Inflammatory macrophage treated with lipopolysaccharide for 4 hours (primary cell): ENCODE measurements around the gene NFKB2.

Source experiments
- DNase-seq: peaks from one replicate; pipeline ENCODE4 v3.0.0-alpha.2; 2020

Gene NFKB2

GRCh38 chr10:102409604-102410428 is 14.3 kb downstream of the NFKB2 start:
- DNase-seq = no peak

DNA sequence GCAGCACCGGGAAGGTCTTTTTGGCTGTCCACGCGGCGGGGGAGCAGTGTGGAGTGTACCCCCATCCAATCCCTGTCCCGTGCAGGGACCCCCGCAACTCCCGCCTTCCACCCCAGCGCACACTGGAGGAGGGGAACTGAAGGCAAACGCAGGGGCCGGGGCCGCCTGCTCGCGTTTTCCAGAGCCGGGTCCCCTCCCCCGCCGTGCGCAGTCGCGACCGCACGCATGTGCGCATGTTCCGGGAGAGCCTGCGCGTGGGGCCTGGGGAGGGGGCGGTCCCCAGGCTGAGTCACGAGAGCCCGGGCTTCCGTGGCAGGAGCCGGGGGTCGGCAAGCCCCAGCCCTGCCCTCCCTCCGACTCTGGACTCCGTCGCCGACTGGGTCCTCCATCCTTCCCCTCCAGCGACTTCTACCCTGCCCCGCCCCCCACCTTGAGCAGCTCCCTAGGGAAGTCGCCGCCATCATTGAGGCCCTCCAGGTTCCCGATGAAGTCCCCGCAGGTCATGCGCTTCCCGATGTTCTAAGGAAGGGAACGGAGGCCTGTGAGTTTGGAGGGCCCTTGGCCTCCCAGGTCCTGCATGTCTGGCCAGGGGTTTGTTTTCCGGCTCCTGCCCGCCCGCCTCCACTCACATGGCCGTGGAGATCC is 15.0 kb downstream of the NFKB2 start:
- DNase-seq = no peak

- DNase-seq = no peak
Measured at GRCh38 chr10:102411341-102412255, 16.1 kb downstream of the NFKB2 start.

GRCh38 chr10:102412293-102412692 is 16.8 kb downstream of the NFKB2 start:
- no peak for DNase-seq

- no peak for DNase-seq
Measured at GRCh38 chr10:102413053-102413705, 17.7 kb downstream of the NFKB2 start.

DNA sequence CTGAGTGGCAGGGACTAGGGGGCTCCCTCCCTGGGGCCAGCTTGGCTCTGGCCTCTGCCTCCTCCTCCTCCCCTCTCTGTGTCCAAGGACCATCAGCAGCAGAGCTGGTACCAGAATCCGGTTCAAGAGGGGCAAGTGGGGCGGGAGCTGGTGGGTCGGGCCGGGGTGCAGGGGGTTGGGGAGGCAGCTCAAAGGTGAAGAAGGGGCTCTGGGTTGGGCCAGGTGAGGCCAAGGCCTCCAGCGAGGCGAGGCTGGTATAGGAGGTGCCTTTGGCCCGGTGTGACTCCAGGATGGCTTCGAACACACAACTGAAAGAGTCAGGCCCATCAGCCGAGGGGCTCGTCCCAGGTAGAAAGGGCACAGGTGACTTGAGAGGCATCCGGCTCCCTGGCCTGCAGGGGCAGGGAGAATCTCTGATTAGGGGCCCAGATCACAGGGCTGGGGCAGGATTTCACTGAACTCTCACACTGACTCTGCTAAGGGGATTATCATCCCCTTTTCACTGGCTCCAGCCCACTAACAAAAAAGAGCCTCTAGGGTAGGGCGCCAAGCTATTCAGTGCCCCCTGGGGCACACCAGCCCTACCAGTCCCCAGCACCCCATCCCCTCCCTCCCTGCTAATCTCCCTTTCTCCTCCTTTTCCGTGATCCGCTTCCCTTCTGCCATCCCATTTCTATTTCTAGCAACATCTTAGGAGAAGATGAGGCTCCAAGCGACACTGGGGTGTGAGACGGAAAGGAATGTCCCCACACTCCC is 18.5 kb downstream of the NFKB2 start:
- no peak for DNase-seq

- no peak for DNase-seq
Measured at GRCh38 chr10:102414749-102415148, 19.2 kb downstream of the NFKB2 start.

GRCh38 chr10:102416283-102416682 is 20.8 kb downstream of the NFKB2 start:
- no peak for DNase-seq

DNA sequence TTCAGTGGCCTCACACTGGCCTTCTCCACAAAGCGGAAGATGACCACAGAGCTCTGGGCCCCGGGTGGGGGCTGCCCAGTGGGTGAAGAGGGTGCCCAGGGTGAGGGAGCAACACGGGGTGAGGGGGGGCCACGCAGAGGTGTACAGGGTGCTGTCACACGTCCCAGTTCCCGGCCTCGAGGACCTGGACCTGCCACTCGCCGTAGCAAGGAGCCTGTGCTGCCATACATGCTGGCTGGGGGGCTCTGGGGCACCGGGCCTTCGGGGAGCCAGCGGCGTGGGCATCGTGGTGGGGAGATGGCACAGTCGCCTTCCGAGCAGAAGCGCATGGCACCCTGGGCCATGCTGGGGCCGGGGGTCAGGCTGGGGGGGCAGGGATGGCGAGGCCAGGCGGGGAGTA is 21.2 kb downstream of the NFKB2 start:
- DNase-seq = no peak

DNA sequence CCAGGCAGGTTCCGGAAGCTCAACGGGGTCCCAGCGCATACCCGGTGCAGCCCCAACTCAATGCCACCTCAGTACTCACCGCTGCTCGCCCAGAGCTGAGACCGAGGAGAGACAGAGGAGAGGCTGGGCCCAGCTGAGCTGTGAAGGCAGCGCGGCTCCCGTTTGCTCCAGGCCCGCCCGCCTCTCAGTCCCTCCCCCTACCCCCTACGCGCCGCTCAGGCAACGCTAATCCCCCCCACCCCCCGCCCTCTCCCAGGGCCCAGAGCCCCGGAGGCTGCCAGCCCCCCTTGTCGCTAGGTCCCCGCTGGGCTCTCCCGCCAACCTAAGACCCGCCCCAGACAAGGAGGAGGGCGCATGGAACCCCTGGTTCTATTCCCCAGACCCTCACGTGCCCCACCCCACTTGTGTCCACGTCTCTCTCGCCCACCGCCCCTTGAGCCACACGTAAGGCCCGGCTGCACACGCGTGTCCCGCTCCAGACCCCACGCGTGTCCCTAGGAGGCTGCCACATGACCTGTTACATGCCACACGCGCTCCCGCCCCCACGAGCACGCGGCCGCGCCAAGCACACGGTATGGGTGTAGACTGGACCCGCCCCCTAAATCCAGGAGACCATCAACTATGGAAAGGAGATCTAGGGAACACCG is 23.2 kb downstream of the NFKB2 start, which contains the start of gene PSD:
Gene PSD (minus strand): TSS at position 164 of the 647 bp plus-strand sequence. CDS start 1,747 bp downstream, outside the sequence.
- no peak for DNase-seq

- no peak for DNase-seq
Measured at GRCh38 chr10:102419269-102420180, 24.0 kb downstream of the NFKB2 start.

GRCh38 chr10:102420181-102420713 is 24.7 kb downstream of the NFKB2 start:
- no peak for DNase-seq

GRCh38 chr10:102420714-102421506 is 25.4 kb downstream of the NFKB2 start, which contains the start of gene FBXL15:
Gene FBXL15 (plus strand): TSS chr10:102420836. CDS start chr10:102421130, 294 bp downstream.
- peak; percentile 97 for DNase-seq

DNA sequence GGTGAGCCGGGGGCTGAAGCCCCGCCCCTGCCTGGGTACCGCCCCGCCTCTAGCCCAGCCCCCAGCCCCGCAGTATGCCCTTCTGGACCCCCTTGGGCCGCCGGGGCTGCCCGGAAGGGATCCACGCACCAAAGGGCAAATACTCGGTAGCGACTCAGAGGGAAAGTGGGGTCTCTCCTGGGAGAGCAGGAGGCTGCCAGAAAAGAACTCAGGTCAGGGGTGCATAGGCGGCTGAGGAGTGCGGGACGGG is 25.9 kb downstream of the NFKB2 start:
- no peak for DNase-seq

- DNase-seq = peak; percentile 52
Measured at GRCh38 chr10:102421757-102422512, 26.4 kb downstream of the NFKB2 start.

GRCh38 chr10:102422545-102423129 is 27.1 kb downstream of the NFKB2 start:
- DNase-seq = peak; percentile 83

GRCh38 chr10:102423372-102423968 is 28.0 kb downstream of the NFKB2 start:
- no peak for DNase-seq

GRCh38 chr10:102424145-102424544 is 28.6 kb downstream of the NFKB2 start:
- DNase-seq = no peak
